NCI-H2029 (cell line): ENCODE data around the gene HACD2.
A peak's percentile ranks its signal among the peaks of the same experiment; 100 is the strongest.

Experiments used
- DNase-seq: peaks from one replicate; lab custom pipeline; 2025; lab: John Stamatoyannopoulos, UW

The HACD2 gene

GRCh38 chr3:123568875-123569274 is 16.0 kb downstream of the HACD2 start:
- no peak for DNase-seq

GRCh38 chr3:123568034-123568433 is 16.8 kb downstream of the HACD2 start:
- no peak for DNase-seq

GRCh38 chr3:123564056-123564455 is 20.8 kb downstream of the HACD2 start:
- DNase-seq, result no peak

- DNase-seq, result no peak
These were observed 22.3 kb downstream of the HACD2 start for GRCh38 chr3:123562547-123562946.

- no peak for DNase-seq
These were observed 23.7 kb downstream of the HACD2 start for GRCh38 chr3:123561188-123561587.

- DNase-seq, result peak; percentile 34
These were observed 25.6 kb downstream of the HACD2 start for GRCh38 chr3:123559040-123559861.

- DNase-seq, result no peak
These were observed 31.3 kb downstream of the HACD2 start for GRCh38 chr3:123553536-123553935.

- no peak for DNase-seq
These were observed 32.1 kb downstream of the HACD2 start for GRCh38 chr3:123552768-123553167.

- DNase-seq, result peak; percentile 15
These were observed 32.6 kb downstream of the HACD2 start for GRCh38 chr3:123552095-123552714.

- no peak for DNase-seq
These were observed 36.9 kb downstream of the HACD2 start for GRCh38 chr3:123547881-123548519.

- no peak for DNase-seq
These were observed 38.6 kb downstream of the HACD2 start for GRCh38 chr3:123546133-123546755.

GRCh38 chr3:123543950-123544349 is 40.9 kb downstream of the HACD2 start:
- no peak for DNase-seq

- no peak for DNase-seq
These were observed 44.6 kb downstream of the HACD2 start for GRCh38 chr3:123540285-123540684.

- no peak for DNase-seq
These were observed 48.5 kb downstream of the HACD2 start for GRCh38 chr3:123536153-123536895.

- DNase-seq, result no peak
These were observed 49.3 kb downstream of the HACD2 start for GRCh38 chr3:123535580-123535979.

GRCh38 chr3:123534264-123534663 is 50.6 kb downstream of the HACD2 start:
- no peak for DNase-seq

- DNase-seq, result no peak
These were observed 51.2 kb downstream of the HACD2 start for GRCh38 chr3:123533554-123534159.

- no peak for DNase-seq
These were observed 56.7 kb downstream of the HACD2 start for GRCh38 chr3:123528130-123528529.

GRCh38 chr3:123527046-123527445 is 57.8 kb downstream of the HACD2 start:
- DNase-seq, result no peak

- DNase-seq, result no peak
These were observed 58.4 kb downstream of the HACD2 start for GRCh38 chr3:123526474-123526873.

- DNase-seq, result no peak
These were observed 59.4 kb downstream of the HACD2 start for GRCh38 chr3:123525433-123525832.
